HG03558 (cell line): ENCODE results near the gene FNDC11.

Experiments
- ATAC-seq: cut with Tn5 transposase; IDR thresholded peaks from one replicate; pipeline ENCODE4 v1.9.1; 2021; ENCODE audit warnings: moderate number of reproducible peaks; ENCODE audit not compliant: unreplicated experiment; ENCODE audit errors: extremely low read depth

FNDC11 gene

DNA sequence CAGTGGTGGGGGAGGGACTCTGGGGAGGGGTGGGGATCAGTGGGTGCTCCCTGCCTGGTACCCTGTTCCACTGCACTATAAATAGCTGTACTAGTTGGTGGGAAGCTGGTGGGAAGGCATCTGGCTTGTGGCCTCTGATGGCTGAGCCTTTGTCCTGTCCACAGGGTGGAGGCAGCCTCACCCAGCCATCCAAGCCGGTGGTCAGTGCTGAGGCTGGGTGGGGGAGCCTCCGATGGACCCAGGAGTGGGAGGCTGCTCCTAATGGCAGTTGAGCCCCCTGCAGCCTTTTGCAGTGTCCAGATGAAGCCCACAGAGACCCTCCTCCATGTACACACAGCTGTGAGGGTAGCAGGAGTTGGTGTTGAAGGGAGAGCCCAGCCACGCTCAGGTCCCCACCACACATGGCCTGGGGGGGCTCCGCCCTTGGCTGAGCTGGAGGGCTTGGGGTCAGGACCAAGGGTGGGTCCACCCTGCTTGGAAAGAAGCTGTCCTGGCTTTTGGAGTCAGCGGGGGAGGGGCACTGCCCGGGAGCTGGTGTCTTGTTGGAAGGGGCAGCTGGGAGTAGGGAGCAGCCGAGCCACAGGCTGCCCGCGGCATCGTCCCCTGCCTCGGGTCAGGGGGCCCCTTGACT, 30.9 kb upstream of the FNDC11 start:
- no peak for ATAC-seq

DNA sequence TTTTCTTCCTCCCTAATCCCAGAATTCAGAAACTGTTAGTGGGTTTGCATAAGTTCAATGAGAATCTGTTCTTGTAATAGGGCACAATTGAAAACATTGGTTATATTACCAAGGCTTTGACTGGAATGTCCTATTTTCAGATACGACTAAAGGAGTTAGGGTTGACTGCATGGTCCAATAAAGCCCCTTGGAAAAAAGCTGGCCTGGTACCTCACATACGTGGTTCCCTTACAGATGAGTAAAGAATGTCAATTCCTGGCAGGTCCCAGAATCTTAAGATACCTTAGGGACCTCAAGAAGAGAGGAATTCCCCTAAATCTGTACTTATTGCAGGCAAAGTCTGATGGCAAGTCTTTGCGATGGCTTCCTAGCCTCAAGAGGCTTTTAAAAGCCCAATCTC, 28.8 kb upstream of the FNDC11 start:
- ATAC-seq, result no peak

DNA sequence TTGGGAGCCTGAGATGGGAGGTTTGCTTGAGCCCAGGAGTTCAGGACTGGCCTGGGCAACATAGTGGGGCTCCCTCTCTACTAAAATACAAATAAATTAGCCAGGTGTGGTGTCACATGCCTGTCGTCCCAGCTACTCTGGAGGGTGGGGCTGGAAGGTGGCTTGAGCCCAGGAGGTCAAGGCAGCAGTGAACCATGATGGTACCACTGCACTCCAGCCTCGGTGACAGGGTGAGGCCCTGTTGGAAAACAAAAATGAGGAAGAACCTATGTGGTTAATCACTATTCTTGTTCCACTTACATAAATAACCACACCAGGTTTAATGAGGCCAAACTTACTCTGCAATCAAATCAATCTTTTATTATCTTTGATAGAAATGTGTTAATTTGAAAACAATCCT, 28.0 kb upstream of the FNDC11 start:
- ATAC-seq, result no peak

DNA sequence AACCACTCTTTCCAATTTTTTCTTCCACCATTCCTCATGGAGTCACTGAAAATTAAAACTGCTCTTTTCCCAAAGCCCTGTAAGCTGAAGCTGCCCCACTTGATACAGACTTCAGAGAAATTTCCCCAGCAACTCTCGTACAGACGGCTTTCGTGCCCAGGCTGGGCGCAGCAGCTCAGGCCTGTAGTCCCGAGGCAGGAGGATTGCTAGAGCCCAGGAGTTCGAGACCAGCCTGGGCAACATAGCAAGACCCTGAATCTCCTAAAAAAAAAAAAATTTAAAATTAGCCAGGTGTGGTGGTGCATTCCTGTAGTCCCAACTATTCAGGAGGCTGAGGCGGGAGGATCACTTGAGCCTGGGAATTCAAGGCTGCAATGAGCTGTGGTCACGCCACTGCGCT, 26.8 kb upstream of the FNDC11 start:
- no peak for ATAC-seq

DNA sequence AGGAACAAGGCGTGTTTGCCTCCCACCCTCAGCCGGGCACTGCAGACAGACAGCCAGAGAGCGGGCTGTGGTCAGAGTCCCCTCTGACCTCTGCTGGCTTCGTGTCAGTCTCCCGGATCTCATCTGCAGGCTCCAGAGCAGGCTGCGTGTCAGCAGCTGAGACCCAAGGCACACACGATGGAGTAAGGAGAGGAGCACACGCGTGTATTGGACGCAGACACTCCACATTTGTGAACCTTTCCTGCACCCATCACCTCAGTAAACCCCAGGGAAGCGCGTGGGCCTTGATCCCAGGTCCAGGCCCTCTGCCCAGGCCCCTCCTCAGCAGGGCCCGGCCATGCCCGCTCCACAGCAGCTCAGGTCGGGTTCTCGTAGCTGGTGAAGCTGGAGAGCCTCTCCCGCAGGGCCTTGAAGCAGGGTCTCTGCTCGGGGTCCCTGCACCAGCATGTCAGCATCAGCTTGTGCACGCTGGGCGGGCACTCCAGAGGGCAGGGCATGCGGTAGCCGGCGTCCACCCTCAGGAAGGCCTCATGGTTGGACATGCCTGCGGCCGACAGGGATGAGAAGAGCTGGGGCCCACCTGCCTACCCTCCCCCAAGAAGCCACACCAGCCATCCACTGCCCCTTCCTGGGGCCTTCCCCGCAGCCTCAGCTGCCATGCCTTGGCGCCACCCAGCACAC, 24.6 kb upstream of the FNDC11 start:
- ATAC-seq, result no peak

DNA sequence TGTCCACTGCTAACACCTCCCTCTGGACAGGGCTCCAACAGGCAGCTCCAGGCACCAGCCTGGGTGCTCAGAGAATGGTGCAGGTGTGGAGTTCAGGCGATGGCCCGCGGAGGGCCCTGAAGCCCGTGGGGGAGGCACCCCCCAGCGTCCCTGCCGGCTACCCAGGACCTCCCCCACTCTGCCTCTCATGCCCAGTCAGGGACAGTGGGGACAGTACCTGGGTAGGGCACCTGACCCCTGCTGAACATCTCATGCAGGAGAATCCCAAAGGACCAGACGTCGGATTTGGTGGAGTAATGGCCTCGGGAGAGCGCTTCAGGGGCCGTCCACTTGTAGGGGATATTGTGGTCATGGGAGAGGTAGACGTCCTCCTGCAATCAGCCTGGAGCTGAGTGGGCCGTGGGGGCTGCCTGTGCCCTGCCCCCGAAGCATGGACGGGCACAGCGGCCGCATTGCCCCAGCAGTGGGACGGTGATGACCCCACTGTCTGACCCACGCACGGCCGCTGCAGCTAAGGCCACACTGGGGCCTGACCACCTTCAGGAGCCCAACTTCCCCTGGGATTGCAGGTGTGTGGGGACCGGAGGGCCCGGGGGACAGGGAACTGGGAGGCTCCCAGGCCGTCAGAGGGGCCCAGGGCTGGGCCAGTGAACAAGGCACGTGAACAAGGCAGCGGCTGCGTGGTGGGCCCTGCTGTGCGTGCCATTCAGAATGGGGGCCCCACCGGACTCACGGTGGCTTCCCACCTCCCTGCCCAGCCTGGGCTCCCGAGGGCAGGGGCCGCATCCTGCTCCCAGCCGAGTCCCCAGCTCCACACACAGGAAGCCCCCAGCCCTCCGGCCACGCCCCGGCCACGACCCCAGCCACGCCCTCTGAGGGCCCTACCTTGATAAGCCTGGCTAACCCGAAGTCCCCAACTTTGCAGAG, 23.8 kb upstream of the FNDC11 start:
- no peak for ATAC-seq

DNA sequence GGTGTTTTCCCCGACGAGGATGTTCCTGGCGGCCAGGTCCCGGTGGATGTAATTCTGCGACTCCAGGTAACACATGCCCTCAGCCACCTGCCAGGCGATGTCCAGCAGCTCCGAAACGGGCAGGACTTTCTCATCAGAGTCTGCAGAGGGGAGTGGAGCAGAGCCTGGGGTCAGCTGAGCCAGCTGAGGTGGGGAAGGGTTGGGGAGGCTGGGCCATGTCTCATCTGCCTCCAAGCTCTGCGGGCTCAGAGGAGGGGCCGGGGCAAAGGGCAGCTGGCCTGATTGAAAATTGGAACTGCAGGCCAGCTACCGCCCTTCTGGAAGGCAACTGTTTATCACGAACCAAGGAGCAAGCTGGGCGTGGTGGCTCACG, 23.2 kb upstream of the FNDC11 start:
- ATAC-seq, result no peak

DNA sequence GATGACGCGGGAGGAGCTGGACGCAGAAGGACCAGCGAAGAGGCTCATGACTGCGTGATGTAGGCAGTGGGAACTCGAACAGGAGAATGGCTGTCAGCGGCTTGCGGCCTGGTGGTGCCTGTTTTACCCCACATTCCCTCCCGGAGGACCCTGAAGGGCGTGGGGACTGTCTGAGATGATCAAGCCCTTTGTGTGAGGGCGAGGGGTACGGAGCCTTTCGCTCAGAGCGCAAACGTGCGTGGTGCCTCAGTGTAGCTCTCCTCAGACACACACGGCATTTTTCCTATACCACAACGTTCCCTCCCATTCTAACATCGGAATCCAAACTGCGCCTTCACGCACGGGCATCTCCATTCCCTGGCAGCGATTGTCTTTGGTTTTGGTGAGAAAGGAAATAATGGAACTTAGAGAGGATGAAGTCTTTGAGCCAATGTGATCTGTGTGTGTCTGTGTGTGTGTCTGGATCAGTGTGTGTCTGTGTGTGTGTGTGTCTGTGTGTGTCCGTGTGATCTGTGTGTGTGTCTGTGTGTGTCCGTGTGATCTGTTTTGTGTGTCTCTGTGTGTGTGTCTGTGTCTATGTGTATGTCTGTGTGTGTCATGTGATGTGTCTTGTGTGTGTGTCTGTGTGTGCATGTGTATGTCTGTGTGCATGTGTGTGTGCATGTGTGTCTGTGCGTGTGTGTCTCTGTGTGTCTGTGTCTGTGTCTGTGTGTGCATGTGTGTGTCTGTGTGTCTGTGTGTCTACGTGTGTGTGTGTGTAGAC, 22.1 kb upstream of the FNDC11 start:
- no peak for ATAC-seq

DNA sequence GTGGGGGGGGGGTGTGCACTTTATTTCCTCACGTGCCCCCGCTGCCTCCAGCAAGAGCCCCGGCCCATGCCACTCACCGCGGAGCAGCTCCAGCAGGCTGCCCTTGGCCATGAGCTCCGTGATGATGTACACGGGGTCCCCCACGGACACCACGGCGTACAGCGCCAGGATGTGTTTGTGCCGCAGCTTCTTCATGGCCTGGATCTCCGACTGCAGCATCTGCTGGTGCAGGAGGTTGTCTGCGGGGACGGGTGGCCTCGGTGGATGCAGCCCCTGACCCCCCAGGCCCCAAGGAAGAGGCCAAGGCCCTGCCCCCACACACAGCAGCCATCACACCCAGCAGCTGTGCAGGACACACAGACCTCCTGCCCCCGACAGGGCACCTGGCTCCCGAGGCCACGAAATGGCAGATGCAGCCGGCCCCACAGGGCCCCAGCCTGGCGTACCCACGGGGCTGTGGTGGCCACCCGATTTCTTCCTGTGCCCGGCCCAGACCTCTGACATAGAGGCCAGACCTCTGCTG, 21.4 kb upstream of the FNDC11 start:
- ATAC-seq, result no peak

DNA sequence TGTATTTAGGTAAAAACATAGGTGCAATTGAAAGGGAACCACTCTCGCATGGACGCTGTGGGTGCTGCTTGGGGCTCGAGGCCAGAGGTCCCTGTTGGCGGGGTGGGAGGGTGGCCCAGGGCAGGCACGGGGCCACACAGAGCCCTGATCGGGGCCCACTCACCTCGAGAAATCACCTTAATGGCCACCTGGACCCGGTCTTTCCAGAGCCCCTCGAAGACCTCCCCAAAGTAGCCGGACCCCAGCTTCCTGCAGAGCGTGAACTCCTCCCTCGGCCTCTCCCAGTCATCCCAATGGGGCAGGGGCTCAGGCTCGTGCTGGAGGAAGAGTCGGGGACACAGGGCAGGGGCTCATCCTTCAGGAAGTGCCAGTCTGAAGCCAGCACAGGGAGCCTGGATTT, 20.6 kb upstream of the FNDC11 start:
- ATAC-seq, result no peak

DNA sequence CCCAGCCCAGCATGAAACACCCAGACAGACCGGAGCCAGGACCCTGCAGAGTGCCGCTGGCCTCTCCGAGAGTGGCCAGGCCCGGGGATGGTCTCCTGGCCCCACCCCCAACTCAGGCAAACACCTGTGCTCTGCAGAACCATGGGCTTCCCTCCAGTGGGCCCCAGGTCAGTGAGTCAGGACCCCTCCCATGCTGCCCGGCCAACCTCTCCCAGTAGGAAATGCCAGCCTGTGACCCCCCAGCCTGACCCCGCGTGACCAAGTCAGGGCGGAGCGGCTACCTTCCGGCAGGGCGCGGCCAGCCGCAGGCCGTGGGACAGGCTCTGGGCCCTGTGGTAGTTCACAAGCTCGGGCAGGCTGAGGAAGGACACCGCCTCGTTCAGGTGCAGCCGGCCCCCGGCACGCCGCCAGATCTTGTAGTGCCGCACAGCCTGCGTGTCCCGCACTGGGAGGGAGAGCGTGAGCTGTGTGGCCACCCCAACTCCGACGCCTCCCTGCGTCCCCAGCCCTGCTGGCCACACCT, 20.0 kb upstream of the FNDC11 start:
- ATAC-seq, result no peak

DNA sequence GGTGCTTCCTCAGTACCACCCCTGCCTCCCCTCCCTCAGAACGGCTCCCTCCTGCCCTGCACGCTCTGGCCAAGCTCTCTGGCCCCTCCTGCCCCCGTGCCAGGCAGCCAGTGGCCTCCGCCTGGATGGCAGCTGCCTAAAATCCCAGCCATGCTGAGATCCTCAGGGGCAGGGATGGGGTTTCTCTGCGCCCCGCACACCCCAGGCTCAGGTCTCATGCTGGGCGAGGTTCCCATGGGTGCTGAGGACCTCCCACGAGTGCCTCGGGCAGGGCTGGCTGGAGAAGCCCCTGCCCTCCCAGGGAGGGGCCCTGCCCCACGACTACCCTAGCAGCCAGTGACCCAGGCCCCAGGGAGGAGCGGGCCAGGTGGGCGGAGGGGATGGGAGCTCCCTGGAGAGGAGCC, 19.5 kb upstream of the FNDC11 start:
- ATAC-seq, result no peak

DNA sequence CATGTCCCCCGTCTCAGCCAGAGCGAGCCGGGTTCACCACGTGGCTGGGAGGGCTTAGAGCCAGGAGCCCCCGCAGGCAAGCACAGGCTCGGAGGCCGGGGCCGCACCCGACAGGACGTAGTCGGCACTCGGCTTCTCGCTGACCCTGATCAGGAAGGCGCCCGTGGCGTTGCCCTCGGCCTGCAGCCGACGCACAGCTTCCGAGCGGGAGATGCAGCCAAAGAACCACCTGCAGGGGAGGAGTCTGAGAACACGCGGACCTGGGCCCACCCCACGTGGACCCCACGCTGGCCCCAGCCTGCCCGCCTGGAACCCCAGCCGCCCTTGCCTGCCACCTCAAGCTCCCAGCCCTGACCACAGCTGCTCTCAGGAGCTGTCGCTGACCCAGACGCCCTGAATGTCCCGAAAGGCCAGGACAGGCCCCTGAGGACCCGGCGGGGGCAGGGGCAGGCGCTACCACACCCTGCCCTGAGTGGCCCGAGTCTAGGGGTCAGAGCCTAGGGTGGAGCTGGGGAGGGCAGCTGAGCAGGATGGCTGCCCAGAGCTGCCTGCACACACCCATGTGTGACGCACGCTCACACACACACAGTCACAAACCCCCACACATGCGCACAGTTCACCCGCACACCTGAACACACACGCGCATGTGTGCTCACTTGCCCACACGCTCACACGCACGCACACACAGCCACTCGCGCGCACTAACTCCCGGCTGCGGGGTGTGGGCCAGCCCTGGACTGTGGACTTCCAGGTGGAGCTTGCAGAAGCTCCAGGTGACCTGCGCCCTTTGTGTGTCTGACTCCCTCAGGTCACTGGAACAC, 18.9 kb upstream of the FNDC11 start:
- no peak for ATAC-seq

DNA sequence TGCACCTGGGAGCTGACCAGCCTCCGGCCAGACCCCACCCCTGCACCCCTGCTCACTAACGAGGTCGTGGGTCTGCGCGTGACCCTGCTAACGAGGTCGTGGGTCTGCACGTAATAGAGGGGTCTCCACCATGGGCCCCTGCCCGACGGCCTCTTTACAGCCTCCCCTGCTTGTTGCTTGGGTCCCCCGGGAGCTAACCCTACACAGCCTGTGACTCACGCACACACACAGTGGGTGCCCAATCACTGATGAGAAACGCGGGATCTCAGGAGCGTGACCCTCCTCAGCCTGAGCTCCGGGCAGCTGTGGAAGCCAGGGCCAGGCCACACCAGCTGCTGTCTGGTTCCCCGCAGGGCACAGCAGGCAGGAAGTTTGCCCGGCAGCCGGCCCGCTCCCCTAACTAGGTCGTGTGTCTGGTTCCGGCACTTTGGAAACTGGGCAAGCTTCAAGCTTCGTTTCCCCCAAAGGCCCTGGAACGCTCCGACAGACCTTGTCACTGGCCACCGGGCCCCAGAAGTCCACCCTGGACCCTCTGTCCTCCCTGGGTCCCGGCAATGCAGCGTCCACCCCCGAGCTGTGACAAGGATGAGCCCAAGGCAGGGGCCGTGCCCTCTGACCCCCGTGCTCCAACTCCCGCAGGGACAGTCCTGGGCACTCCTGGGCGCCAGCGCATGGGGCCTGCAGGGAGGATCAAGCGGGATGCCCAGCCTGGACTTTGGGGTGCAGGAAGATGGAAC, 17.6 kb upstream of the FNDC11 start:
- ATAC-seq, result no peak

DNA sequence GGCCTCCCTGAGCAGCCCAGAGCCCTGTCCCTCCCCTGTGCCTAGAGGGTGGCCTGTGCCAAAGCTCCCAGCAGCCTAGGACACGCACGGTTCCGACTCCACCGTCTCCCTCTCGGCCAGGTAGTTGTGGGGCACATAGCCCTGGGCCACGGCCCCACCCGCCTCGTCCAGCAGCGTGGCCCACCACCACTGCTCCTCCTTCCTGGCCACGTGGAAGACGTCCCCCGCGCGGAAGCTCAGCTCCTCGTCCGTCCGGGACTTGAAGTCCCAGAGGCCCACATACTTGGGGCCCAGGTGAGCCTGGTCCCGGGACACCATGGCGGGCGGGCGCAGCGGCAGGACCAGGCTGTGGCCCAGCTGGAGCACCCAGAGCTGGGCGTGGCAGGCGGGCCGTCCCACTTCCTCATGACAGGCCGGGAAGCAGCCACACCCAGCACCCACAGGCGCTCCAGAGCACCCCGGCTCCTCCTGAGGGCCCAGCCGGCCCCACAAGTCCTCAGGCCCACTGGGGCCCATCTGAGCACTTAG, 16.9 kb upstream of the FNDC11 start, which contains the start of gene PTK6:
PTK6 (minus strand) TSS at position 380 of the 528 bp plus-strand sequence; CDS start at position 318, 62 bp downstream.
- ATAC-seq, result no peak

DNA sequence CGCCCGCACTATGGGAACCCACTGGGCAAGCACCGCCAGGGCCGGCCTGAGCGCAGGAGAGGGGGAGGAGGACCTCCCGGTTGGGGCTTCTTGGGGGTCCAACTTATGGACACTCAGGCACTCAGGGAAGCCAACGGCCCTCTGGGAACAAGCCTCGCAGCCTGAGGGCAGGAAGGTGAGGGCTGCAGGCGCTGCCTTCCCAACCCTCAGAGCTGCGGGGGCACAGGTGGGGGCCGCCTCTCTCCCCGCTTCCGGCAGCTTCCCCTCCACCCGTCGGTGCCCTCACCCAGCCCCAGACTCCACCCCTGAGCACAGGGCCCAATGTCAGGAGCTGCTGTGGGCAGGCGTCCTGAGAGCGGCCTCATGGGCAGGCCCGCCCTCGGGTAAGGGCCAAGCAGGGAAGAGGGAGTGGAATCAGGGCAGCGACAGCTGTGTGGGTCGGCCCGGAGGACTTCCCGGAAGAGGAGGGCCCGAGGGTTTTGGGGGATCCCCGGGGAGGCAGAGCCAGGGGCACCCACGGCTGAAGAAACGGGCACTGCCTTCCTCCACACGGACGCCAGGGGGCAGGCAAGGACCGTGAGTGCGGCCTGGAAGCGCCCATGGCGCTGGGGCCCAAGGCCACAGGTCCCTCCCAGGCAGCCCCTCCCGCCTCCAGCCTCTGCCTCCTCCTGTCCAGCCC, 16.3 kb upstream of the FNDC11 start:
- ATAC-seq, result peak; percentile 64

DNA sequence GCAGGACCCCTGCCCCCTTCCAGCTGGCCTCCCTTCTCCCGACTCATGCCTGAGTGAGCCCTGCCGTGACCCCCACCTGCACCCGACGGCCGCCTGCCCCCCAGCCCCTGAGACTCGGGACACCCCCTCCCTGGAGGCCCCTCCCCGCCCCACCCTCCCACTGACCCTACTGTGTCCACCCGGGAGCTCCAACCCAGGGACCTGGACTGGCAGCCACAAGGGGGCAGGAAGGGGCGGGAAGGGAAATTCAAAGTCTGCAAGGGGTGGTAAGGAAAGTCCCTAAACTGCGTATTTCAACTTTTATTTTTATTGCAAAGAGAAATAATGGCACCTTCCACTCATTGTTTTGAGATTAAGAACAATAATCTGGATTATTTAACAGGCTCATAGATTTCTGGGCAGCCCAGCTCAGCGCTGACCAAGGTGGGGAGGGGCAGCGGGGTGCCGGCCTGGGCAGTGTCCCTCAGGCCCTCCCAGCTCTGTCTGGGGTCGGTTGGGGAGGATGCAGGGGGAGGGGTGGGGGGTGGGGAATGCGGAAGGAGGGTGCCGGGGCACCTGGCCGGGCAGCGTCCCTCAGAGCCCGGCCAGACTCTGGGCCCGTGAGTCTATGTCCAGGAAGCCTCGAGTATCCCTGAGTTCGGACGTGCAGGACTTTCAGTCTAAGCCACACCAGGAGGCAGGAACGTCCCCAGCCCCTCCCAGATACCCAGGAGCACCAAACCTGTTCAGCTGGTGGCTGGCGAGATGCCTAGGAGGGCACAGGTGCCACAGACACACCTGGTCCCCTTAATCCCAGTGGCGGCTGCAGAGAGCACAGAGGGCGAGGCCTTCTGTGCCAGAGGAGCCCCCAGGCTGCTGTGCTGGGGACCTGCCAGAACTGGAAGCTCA, 15.5 kb upstream of the FNDC11 start:
- ATAC-seq, result no peak
